Measurements from ENCODE around the gene SLC9A9.

Gene SLC9A9

DNA sequence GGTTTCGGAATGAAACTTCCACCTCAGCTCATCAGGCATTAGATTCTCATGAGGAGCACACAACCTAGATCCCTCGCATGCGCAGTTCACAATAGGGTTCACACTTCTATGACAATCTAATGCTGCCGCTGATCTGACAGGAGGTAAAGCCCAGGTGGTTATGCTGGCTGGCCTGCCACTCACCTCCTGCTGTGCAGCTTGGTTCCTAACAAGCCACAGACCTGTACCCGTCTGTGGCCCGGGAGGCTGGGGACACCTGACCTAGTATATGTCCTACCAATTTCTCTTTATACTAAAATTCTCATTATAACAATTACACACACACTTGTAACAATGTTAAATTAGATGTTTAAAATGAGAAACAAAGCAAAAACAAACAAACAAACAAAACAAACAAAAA, 172.2 kb downstream of the SLC9A9 start:
- DNase-seq, result no peak

DNA sequence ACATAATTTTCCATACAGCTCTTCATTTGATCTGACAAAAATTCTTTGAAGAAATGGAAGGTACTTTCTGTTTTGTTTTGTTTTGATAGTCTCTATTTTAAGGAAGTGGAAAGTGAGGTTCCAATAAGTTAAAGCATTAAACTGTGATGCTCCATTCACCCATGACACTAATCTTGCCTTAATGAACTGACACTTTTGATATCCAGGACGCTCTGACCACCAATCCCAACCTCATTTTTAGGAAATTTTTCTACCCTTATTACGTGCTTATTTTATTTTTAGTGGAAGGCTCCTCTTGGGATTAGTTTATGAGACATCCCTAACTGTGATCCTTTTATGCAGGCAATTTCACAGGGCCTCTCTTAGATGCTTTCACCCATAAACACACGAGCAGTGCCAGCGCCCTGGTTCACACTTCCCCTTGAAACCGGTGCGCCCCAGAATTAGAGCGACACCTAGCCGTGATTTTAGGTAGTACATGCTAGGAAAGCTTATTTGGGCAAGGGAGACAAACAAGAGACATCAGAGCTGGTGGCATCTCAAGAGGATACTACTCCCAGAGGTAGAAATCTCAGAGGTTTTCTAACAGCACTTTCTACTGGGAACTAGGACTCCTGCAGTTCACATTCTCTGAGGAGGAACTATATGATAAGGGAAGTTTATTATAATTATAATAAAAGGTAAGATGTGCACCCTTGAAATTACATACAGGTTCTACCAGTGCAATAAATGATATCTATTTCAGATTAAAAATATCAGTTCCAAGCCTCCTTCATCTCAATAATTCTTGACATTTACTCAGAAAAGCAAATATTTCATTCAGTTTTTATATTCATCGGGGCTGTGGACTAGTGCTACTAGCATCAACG, 173.9 kb downstream of the SLC9A9 start:
- peak; percentile 37 for DNase-seq

DNA sequence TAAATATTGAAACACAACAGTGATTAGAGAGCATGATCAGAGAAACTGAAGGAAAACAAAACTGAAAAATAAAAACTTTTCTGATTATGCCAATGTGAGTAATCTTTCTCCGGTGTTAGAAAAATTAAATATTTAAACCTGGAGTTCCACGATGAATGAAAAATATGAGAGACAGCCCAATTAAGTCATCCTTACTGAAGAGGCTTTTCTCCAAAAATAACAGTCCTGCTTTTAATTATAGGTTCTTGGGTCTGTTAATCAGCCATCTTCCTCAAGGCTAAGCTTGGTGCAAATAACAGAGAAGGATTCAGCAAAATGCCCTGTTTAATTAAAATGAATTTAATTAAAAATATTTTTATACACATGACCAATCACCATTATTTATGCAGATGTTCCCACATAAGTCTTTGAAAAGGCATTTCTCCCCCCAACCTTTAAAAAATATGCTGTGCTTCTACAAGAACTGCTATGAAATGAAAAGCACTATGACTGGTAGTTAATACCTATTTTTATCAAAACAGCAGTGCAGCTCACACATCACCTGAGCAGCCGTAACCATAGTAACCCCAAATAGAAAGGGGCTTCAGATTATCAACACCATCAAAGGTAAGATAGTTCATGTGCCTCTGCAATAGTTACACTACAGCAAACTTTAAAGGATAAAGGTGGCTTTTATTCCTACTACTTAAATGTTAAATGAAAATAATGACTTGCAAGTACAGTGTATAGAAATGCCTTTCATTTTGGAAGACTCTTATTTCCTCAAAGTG, 175.7 kb downstream of the SLC9A9 start:
- no peak for DNase-seq

DNA sequence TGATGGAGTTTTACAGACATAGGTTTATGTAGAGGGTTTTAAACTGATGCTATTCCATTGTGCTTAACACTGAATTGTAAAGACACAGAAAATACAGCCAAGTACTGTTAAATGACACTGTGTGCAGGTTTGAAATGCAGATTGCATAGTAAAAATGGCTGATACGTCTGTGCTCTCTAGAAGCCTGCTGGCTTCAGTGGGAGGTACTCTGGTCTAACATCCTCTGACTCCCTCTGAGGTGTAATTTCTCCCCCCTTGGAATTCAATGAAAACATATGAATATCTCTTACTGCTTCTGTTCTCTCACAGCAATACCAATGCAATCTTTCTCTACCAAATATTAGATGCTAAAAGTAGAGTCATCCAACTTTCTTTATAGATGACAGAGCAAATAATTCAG, 176.6 kb downstream of the SLC9A9 start:
- DNase-seq, result no peak

DNA sequence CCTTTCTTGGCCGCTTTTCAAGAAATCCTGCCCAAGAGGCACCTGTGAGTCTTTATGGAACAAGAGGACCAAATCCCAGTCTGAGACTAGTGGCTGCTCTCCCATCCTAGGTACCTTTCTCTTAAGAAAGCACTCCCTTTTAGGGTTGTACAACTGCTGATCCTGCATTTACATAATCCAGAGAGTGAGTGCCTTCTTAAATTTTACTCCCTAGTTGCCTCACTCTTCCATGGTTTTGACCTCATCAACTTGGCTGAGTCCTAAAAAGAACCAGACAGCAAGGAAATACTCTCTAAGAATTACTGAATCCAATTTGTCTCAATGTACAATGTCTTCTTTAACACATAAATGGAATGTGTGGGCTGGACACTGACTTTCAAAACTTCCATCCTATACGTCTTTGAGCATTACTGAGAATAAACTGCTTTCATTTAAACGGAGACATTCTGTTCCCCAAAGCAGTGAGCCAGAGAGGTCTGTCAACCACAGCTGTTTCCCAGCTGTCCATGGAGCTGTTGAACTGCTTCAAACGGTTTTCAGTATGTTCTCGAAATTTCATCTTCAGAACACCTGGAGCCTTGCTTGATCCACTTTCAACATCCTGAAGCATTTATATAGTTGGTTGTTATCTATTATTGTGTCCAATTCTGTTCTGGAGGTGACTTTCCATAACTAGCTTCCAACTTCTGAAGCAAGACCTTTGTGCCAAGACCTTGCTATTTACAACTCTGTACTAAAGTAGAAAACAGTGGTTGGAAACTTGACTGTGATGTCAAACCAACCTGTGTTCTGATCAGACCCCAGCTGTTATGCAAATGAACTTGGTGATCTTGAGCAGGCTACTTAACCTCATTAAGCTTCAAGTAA, 179.1 kb downstream of the SLC9A9 start:
- no peak for DNase-seq

DNA sequence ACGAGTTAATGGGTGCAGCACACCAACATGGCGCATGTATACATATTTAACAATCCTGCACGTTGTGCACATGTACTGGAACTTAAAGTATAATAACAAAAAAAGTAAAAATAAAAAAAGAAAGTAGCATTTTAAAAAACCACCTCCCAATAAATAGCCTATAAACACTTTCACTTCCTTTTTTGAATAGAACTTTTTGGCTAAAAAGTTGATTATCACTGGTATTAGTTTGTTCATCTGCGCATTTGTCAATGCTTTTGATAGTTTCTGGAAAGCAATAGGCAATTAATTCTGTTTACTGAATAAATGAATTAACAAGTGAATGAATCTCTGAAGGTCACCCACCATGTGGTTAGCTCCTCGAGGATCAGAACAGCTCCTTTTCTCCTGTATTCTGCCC, 179.9 kb downstream of the SLC9A9 start:
- DNase-seq, result no peak

DNA sequence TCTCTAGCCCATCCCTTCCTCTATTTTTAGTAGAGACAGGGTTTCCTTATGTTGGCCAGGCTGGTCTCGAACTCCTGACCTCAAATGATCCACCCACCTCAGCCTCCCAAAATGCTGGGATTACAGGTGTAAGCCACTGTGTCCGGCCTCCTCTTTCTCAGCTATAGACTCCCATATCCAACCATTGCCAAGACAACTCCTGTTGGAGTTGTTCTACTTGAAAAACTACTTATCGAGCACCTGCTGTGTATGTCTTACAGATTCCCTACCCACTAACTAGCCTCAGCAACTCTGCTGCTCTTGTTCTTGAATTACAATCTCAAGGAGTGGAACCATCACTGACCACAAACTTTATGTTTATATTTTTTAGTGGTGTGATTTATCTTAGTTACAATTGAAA, 186.6 kb downstream of the SLC9A9 start:
- no peak for DNase-seq

DNA sequence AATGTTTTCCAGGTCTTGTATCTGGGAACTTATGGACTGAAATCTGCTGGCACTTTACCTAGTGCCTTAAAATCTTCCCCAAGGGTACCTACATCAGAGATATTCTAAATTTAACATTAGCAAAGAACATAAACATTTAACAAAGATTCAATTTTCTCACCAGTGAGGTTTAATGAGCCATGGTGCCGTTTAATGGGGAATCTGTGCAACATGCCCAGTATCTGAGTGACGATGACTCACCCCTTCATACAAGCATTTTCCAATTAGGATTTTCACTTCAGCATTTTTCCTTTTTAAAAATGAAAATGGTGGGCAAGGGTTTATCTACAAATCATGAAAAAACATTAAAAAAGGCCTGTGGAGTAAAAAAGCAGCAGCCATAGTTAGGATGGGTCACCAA, 189.4 kb downstream of the SLC9A9 start:
- DNase-seq, result no peak

DNA sequence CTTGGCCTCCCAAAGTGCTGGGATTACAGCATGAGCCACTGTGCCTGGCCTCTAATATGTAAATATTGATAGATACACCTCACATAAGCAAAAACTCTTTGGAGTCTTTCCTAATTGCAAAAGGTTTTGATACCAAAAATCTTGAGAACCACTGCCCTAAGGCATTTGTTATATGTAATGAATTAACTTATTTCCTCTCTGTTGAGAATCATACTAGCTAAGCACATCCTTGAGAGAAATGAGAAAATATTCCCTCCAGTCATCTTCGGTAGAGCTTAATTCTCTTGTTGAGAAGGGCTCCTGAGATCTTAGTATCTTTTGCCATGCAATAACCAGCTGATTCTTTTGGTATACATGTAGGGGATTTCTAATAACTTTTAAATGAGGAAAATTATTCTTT, 190.2 kb downstream of the SLC9A9 start:
- no peak for DNase-seq

DNA sequence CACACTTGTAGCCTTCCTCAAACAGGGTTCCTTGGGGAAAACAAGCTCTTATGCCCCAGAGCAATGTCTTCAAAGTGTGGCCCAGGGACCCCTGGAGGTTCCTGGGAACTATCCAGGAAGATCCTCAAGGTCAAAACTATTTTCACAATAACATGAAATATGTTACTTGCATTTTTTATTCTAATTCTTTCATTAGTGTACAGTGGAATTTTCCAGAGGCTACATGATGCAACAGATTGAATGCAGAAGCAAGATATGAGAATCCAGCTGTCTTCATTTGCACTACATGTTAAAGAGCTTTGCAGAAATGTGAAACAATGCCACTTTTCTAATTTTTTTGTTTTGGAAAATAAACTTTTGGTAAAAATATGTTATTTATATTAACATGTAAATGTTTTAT, 190.9 kb downstream of the SLC9A9 start:
- DNase-seq, result no peak

DNA sequence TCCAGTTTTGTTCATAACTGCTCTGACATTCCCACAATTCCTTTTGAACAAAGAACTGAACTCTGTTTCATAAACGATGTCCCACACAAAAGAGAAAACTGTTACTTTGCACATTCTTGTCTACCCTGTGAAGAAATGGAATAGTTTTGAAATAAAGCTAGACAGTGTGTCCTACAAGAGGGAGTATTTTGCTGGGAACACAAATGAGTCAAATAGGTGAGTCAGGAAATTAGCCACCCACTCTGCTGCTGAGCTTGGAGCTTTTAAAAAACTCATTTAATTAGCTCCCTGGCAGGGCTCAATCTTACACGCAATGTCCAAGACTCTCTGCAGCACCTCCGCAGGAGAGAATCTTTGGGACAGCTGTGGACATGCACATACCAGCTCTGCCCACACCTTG, 193.4 kb downstream of the SLC9A9 start:
- DNase-seq, result no peak

DNA sequence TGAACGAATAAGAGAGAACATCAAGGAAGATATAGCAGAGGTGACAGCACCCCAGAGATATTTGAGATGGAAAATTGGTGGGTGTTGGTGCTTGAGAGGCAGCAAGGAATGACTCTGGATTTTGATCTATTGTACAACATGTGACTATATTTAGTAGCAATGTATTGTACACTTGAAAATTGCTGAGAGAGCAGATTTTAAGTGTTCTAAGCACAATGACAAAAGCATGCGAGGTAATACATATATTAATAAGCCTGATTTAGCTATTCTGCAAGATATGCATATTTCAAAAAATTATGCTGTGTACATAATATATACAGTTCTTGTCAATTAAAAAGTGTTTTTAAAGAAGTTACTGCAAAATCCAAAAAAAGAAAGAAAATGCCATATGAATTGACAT, 194.3 kb downstream of the SLC9A9 start:
- DNase-seq, result no peak

DNA sequence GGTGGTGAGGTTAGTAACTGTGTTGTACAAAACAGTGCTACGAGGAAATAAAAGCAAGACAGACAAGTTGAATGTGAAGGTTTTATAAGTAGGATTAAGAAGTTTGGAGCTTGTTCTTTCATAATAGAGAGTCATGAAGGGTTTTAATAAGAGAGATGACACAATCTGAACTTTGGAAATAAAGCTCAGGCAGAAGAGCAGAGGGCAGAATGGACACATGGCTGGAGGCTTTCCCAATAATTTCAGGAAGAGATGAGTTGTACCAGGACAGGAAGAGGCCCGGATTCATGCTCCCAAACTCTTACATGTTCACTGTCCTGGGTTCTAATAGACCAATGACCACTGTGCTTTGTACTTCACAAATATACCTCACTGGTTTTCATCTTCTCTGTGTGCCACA, 194.8 kb downstream of the SLC9A9 start:
- DNase-seq, result no peak

DNA sequence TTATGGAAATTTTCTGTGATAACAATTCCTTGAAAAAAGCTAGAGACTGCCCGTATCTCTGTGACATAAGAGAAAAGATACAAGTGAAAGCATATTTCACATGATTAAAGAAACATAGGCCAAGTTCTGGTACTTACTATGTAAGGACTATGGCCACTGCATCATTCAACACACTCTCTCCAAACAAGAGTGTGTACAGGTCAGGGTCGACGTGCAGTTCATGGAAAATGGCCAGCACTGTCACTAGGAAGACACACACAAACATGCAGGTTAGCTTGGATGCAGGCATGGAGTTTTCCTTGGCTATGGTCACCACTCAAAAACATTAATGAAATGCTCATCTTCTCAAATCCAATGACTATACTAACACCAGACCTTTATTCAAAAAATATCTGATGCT, 196.2 kb downstream of the SLC9A9 start:
- DNase-seq, result no peak

DNA sequence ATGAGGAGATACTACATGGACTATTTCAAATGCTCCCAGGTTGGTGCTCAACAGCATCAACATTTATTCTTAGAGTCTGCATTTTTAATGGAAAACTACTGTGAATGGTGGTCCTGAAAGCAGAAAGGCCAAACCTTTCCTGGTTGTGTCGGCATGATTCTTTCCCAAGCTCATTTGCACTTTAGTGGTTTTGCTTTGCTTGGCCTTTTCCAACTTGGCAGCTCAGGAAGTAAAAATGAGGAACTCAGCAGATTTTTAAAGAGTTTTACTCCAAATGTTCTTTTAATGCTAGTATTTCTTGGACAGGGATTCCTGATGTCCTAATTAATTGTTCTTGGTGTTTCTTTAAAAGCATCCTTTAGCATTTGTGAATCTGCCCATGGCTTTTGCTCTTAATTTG, 197.4 kb downstream of the SLC9A9 start:
- DNase-seq, result no peak

DNA sequence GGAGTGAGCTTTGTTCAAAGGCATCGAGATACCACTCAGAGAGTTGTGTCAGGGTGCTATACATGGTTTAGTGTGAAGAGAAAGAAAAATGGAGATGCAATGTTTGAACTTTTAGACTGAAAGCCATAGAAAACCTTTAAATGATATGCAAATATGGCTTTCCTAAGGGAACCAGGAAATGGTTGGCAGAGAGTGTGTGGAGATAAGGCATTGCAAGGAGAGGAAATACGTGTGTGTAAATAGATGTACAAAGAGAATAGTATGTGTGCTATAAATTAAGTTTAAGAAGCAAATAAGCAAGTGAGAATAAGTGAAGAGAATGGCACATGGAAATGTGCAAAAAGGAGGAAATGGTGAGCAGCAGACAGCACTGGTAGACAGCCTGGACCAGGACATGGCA, 198.1 kb downstream of the SLC9A9 start:
- no peak for DNase-seq

DNA sequence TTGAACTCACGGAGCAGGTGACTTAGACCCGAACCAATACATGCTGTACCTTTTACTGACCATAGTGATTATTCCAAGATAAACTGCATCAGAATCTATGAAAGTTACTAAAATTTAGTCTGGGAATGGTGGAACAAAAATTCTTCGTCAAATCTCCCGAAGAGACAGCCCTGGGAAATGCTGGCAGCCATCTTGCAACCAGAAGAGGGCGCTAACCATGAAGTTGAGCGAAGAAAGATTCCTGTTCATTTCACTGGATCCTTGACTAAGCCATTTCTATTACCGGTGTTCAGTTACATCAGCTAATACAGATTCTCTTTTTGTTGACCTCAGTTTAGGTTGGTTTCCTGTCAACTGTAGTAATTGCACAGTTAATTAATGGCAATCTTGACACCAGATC, 199.6 kb downstream of the SLC9A9 start:
- no peak for DNase-seq

DNA sequence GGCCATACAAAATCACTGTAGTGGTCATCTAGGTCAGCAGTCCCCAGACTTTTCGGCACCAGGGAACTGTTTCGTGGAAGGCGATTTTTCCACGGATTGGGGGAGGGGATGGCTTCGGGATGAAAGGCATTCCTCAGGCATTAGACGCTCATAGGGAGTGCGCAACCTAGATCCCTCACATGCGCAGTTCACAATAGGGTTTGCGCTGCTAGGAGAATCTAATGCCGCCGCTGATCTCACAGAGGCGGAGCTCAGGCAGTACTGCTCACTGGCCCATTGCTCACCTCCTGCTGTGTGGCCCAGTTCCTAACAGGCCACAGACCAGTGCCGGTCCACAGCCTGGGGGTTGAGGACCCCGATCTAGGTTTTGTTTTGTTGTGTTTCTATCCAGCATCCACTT, 200.1 kb downstream of the SLC9A9 start:
- no peak for DNase-seq

DNA sequence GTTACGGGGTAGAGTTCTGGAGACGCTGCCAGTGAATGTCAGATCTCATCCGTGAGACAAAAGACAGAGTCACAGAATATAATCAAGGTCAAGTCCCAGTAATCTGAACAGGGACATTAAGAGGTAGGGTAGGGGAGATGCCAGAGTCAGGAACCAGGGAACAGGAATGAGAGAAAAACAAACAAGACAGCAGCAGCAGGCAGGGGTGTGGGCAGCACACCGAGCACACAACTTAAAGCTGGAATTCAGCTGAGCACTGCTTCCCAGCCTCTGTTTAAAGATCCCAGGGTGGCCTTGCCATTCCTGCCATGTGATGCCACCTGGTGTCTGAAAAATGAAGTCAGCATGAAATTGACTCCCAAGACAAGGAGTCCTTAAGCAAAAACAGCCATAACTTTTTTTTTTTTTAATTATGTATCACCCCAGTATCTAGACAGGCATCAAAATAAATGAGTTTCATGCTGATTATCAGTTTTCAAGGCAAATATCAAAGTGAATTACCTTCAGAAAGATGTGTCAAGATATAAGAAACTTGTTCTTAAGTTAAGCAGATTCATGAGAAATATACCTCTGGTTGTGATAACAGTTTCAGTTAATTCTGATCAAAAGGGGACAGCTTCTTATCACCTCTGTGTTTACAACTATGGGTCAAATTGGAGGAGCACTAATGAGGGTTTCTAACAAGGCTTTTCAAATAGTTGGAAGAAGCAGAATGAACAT, 203.7 kb downstream of the SLC9A9 start:
- no peak for DNase-seq

DNA sequence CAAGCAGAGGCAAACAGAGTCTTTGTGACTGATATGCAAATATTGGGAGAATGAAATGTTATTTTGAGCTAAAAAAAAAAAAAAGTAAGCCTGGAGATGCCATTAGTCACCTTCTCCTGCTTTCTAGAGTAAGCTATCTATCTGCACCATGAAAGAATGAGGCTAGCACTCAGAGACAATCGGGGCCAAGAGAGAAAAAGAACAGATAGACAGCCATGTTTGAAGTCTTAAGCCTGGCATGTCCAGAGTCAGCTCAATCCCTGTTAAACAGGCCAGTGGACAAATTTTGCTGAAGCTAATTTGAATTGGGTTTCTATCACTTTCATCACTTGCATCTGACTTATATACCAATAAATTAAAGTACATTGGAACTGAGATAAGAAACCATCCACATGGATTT, 204.4 kb downstream of the SLC9A9 start:
- DNase-seq, result no peak

DNA sequence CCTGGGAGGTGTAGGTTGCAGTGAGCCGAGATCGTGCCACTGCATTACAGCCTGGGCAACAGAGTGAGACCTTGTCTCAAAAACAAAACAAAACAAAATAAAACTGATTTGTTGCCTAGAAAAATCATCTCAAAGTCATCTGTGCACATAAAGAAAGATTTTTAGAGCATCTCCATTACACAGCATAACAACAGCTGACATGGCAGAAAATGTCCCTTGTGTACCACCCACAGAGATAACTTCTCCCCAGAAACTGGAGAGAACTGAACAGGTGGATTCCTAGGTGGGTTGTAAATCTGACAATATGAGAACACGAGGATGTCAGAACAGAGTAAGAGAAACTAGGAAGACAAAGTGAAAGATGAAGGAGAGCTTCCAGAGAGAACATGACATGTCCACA, 207.5 kb downstream of the SLC9A9 start:
- DNase-seq, result no peak

DNA sequence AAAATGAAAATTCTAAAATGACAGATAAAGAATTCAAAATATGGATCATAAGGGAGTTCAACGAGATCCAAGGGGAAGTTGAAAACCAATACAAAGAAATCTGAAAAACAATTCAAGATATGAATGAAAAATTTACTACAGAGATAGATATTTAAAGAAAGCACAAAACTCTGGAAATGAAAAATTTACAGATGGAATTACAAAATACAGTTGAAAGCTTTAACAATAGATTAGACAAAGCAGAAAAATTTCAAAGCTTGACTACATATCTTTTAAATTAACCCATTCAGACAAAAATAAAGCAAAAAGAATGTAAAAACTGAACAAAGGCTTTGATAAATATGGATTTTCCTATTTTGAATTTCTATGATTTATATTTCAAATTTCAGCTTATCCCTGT, 211.1 kb downstream of the SLC9A9 start:
- no peak for DNase-seq

DNA sequence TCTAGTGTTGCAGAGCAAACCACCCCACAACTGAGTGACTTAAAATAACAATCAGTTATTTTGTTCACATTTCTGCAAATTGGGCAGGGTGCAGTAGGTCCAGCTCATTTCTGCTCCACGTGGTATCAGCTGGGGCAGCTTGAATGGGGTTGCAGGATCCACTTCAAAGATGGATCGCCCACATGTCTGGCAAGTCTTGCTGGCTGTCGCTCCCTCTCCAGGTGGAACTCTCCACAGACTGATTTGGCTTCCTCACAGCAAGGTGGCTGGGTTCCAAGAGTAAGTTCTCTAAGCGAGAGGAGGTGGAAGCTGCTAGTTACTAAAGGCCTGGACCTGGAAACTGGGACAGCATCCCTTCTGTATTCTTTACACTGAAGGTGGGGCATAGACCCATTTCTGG, 213.3 kb downstream of the SLC9A9 start:
- DNase-seq, result no peak

All from NCI-H1092 (cell line).